Smooth muscle cell (in vitro differentiated cells): ENCODE results near the gene PLEKHJ1. TPM values are rescaled to one million over a fixed set of nuclear protein-coding genes. Genes with fewer than 3 reads are reported as not detected.

Experiments used
- DNase-seq: peaks from one replicate; lab custom pipeline; 2025; ENCODE audit not compliant: unreplicated experiment; lab: John Stamatoyannopoulos, UW
- H2AFZ ChIP-seq: fragments of 200-600 bp; sonication (generic); 2 replicates; pipeline ENCODE4 v1.6.0; 2016; ENCODE audit warnings: antibody characterized with exemption, low read depth, mild to moderate bottlenecking
- H3F3A ChIP-seq: fragments of 200-600 bp; sonication (generic); 2 replicates; pipeline ENCODE4 v1.6.0; 2017; ENCODE audit warnings: antibody characterized with exemption, low read depth
- H3K27ac ChIP-seq: fragments of 200-600 bp; sonication (generic); 2 replicates; pipeline ENCODE4 v1.5.1; 2016; ENCODE audit warnings: low read depth, mild to moderate bottlenecking
- H3K27me3 ChIP-seq: fragments of 200-600 bp; sonication (generic); 2 replicates; pipeline ENCODE4 v1.6.1; 2016; ENCODE audit warnings: low read depth, mild to moderate bottlenecking
- H3K36me3 ChIP-seq: fragments of 200-600 bp; sonication (generic); 2 replicates; pipeline ENCODE4 v1.5.1; 2016; ENCODE audit warnings: low read depth
- H3K4me1 ChIP-seq: fragments of 200-600 bp; sonication (generic); 2 replicates; pipeline ENCODE4 v1.5.1; 2016; ENCODE audit warnings: low read depth
- H3K4me2 ChIP-seq: fragments of 200-600 bp; sonication (generic); 2 replicates; pipeline ENCODE4 v1.6.0; 2016; ENCODE audit warnings: mild to moderate bottlenecking
- H3K4me3 ChIP-seq: fragments of 200-600 bp; sonication (generic); 2 replicates; pipeline ENCODE4 v1.5.1; 2016; ENCODE audit warnings: mild to moderate bottlenecking
- H3K79me2 ChIP-seq: fragments of 200-600 bp; sonication (generic); 2 replicates; pipeline ENCODE4 v1.6.0; 2016; ENCODE audit warnings: low read depth, mild to moderate bottlenecking
- H3K9ac ChIP-seq: fragments of 200-600 bp; sonication (generic); 2 replicates; pipeline ENCODE4 v1.6.0; 2016; ENCODE audit warnings: low read depth
- H3K9me3 ChIP-seq: fragments of 200-600 bp; sonication (generic); replicated peaks from 2 replicates; pipeline ENCODE4 v1.5.1; 2016; ENCODE audit warnings: low read depth
- H4K20me1 ChIP-seq: fragments of 200-600 bp; sonication (generic); 2 replicates; pipeline ENCODE4 v1.6.0; 2016; ENCODE audit warnings: low read depth
- CTCF ChIP-seq: fragments of 200-600 bp; sonication (generic); IDR thresholded peaks from 2 replicates; pipeline ENCODE4 v1.5.1; 2017; ENCODE audit warnings: borderline replicate concordance, mild to moderate bottlenecking, antibody characterized with exemption; ENCODE audit not compliant: insufficient read depth, poor library complexity, severe bottlenecking
- WGBS: methylation state at CpG from one replicate; pipeline ENCODE4 v1.1.7; 2016; ENCODE audit warnings: low lambda C conversion rate; 5-methylcytosine and 5-hydroxymethylcytosine counted together
- polyA plus RNA-seq: library from polyadenylated mRNA; unstranded; fragments of >200 nt; fragmentation: Nextera tagmentation; extraction: Ambion mirVana; gene quantifications from 2 replicates; pipeline ENCODE4 v1.2.1, GENCODE V29; 2016
- total RNA-seq: library from RNA; depleted of rRNA; stranded (reverse); fragments of >200 nt; gene quantifications from 2 replicates; pipeline ENCODE4 v1.2.3, GENCODE V29; 2014

The PLEKHJ1 gene
- total and polyA plus RNA-seq, 2 experiments from 2014 or later: 38.6 to 76.5 TPM

- peak overlapping the region; percentile 10 for H3K9ac ChIP-seq
- H3K27me3 ChIP-seq: no peaks in the 10 kb centered on the region
- peaks cover 32% of the 10 kb centered on the region for H3K4me1 ChIP-seq
- DNase-seq: no peak
- no peak overlapping the region for H2AFZ ChIP-seq
- peak overlapping the region; percentile 98 for H3K4me2 ChIP-seq
- peaks cover 4% of the 10 kb centered on the region for H3F3A ChIP-seq
- H3K27ac ChIP-seq: peak overlapping the region; percentile 36
- H4K20me1 ChIP-seq: peaks cover 77% of the 10 kb centered on the region
- no peak for TF ChIP-seq CTCF
- H3K4me3 ChIP-seq: peak overlapping the region; percentile 34
- no peaks in the 10 kb centered on the region for H3K9me3 ChIP-seq
- H3K79me2 ChIP-seq: peaks cover 78% of the 10 kb centered on the region
- 69% methylated on average over 32 of the region's 34 CpGs for WGBS
- H3K36me3 ChIP-seq: no peaks in the 10 kb centered on the region
Observed at GRCh38 chr19:2239771-2240770, 3.9 kb upstream of the PLEKHJ1 start.

- Histone ChIP-seq H3K4me2 (peak overlapping the region; percentile 98), H3K4me1 (peaks cover 39% of the 10 kb centered on the region), H3K4me3 (peak overlapping the region; percentile 34), H3K36me3 (no peaks in the 10 kb centered on the region), H3K9me3 (no peaks in the 10 kb centered on the region), H3K9ac (peak overlapping the region; percentile 10), H3F3A (peaks cover 4% of the 10 kb centered on the region), H4K20me1 (peaks cover 68% of the 10 kb centered on the region), H2AFZ (no peak overlapping the region), H3K79me2 (peaks cover 87% of the 10 kb centered on the region), H3K27ac (peak overlapping the region; percentile 36), H3K27me3 (no peaks in the 10 kb centered on the region)
- no peak for DNase-seq
- no peak for TF ChIP-seq CTCF
- 62% methylated on average over 10 of the region's 10 CpGs for WGBS
Observed at GRCh38 chr19:2239173-2239572, 3.0 kb upstream of the PLEKHJ1 start.

GRCh38 chr19:2237869-2238153 is 1.7 kb upstream of the PLEKHJ1 start:
- Histone ChIP-seq H3K9me3 (no peaks in the 10 kb centered on the region), H3K27me3 (no peaks in the 10 kb centered on the region), H3K4me1 (peaks cover 39% of the 10 kb centered on the region), H3F3A (peaks cover 4% of the 10 kb centered on the region), H2AFZ (no peak overlapping the region), H3K27ac (peak overlapping the region; percentile 1), H3K4me2 (peak overlapping the region; percentile 98), H3K9ac (peak overlapping the region; percentile 11), H4K20me1 (peaks cover 55% of the 10 kb centered on the region), H3K79me2 (peaks cover 91% of the 10 kb centered on the region), H3K4me3 (peak overlapping the region; percentile 98), H3K36me3 (no peaks in the 10 kb centered on the region)
- no peak for DNase-seq
- WGBS: 90% methylated on average over 6 of the region's 6 CpGs
- no peak for TF ChIP-seq CTCF
